ENCODE results near the gene SLC22A23.

The SLC22A23 gene

GRCh38 chr6:3266170-3266569, 190.7 kb downstream of the SLC22A23 start:
- DNase-seq (ENCODE audit: insufficient read length) (no peak), FAIRE-seq (no peak)
- no peak for TF ChIP-seq POLR2A (IDR thresholded peaks at IDR 0.05; ENCODE audit: low read depth, low read length)
- TF ChIP-seq POLR2AphosphoS5 (IDR thresholded peaks at IDR 0.05; ENCODE audit: low read depth, low read length): no peak
- no peak for TF ChIP-seq TAF1 (IDR thresholded peaks at IDR 0.05; ENCODE audit: borderline replicate concordance, low read depth, low read length)

- DNase-seq (ENCODE audit: insufficient read length) (no peak), FAIRE-seq (no peak)
- TF ChIP-seq TAF1 (IDR thresholded peaks at IDR 0.05; ENCODE audit: borderline replicate concordance, low read depth, low read length): no peak
- no peak for TF ChIP-seq POLR2A (IDR thresholded peaks at IDR 0.05; ENCODE audit: low read depth, low read length)
- TF ChIP-seq POLR2AphosphoS5 (IDR thresholded peaks at IDR 0.05; ENCODE audit: low read depth, low read length): 0 out of 2 replicates have a peak, but pooled peaks have one; percentile 22
Observed at GRCh38 chr6:3265671-3266070, 191.2 kb downstream of the SLC22A23 start.

GRCh38 chr6:3264356-3264755, 192.5 kb downstream of the SLC22A23 start:
- FAIRE-seq (no peak), DNase-seq (ENCODE audit: insufficient read length) (no peak)
- no peak for TF ChIP-seq POLR2AphosphoS5 (IDR thresholded peaks at IDR 0.05; ENCODE audit: low read depth, low read length)
- no peak for TF ChIP-seq TAF1 (IDR thresholded peaks at IDR 0.05; ENCODE audit: borderline replicate concordance, low read depth, low read length)
- TF ChIP-seq POLR2A (IDR thresholded peaks at IDR 0.05; ENCODE audit: low read depth, low read length): no peak

- DNase-seq (ENCODE audit: insufficient read length): no peak
- FAIRE-seq: no peak
- TF ChIP-seq POLR2A (IDR thresholded peaks at IDR 0.05; ENCODE audit: low read depth, low read length) (no peak), TAF1 (IDR thresholded peaks at IDR 0.05; ENCODE audit: borderline replicate concordance, low read depth, low read length) (no peak), POLR2AphosphoS5 (IDR thresholded peaks at IDR 0.05; ENCODE audit: low read depth, low read length) (no peak)
Observed at GRCh38 chr6:3263096-3263495, 193.8 kb downstream of the SLC22A23 start.

GRCh38 chr6:3261921-3262320, 194.9 kb downstream of the SLC22A23 start:
- FAIRE-seq: no peak
- no peak for TF ChIP-seq TAF1 (IDR thresholded peaks at IDR 0.05; ENCODE audit: borderline replicate concordance, low read depth, low read length)
- TF ChIP-seq POLR2A (IDR thresholded peaks at IDR 0.05; ENCODE audit: low read depth, low read length): no peak
- no peak for TF ChIP-seq POLR2AphosphoS5 (IDR thresholded peaks at IDR 0.05; ENCODE audit: low read depth, low read length)
- DNase-seq (ENCODE audit: insufficient read length): no peak

- DNase-seq (ENCODE audit: insufficient read length) (no peak), FAIRE-seq (no peak)
- no peak for TF ChIP-seq TAF1 (IDR thresholded peaks at IDR 0.05; ENCODE audit: borderline replicate concordance, low read depth, low read length)
- TF ChIP-seq POLR2AphosphoS5 (IDR thresholded peaks at IDR 0.05; ENCODE audit: low read depth, low read length): no peak
- TF ChIP-seq POLR2A (IDR thresholded peaks at IDR 0.05; ENCODE audit: low read depth, low read length): no peak
Observed at GRCh38 chr6:3261518-3261820, 195.4 kb downstream of the SLC22A23 start.

GRCh38 chr6:3260772-3261517, 195.9 kb downstream of the SLC22A23 start:
- DNase-seq (ENCODE audit: insufficient read length): no peak
- TF ChIP-seq POLR2A (IDR thresholded peaks at IDR 0.05; ENCODE audit: low read depth, low read length) (no peak), TAF1 (IDR thresholded peaks at IDR 0.05; ENCODE audit: borderline replicate concordance, low read depth, low read length) (no peak), POLR2AphosphoS5 (IDR thresholded peaks at IDR 0.05; ENCODE audit: low read depth, low read length) (no peak)
- no peak for FAIRE-seq

GRCh38 chr6:3260296-3260695, 196.6 kb downstream of the SLC22A23 start:
- DNase-seq (ENCODE audit: insufficient read length) (no peak), FAIRE-seq (no peak)
- no peak for TF ChIP-seq TAF1 (IDR thresholded peaks at IDR 0.05; ENCODE audit: borderline replicate concordance, low read depth, low read length)
- no peak for TF ChIP-seq POLR2A (IDR thresholded peaks at IDR 0.05; ENCODE audit: low read depth, low read length)
- no peak for TF ChIP-seq POLR2AphosphoS5 (IDR thresholded peaks at IDR 0.05; ENCODE audit: low read depth, low read length)

- FAIRE-seq: peak; percentile 79
- DNase-seq (ENCODE audit: insufficient read length): peak; percentile 42
- TF ChIP-seq POLR2AphosphoS5 (IDR thresholded peaks at IDR 0.05; ENCODE audit: low read depth, low read length) (no peak), TAF1 (IDR thresholded peaks at IDR 0.05; ENCODE audit: borderline replicate concordance, low read depth, low read length) (no peak), POLR2A (IDR thresholded peaks at IDR 0.05; ENCODE audit: low read depth, low read length) (no peak)
Observed at GRCh38 chr6:3259491-3259958, 197.3 kb downstream of the SLC22A23 start.

GRCh38 chr6:3258720-3259490, 197.9 kb downstream of the SLC22A23 start, which contains the start of gene PSMG4:
TSS of gene PSMG4 (plus strand) at chr6:3258947. CDS start at chr6:3259023, 76 bp downstream.
- peak; percentile 94 for DNase-seq (ENCODE audit: insufficient read length)
- TF ChIP-seq POLR2A (IDR thresholded peaks at IDR 0.05; ENCODE audit: low read depth, low read length) (peak; percentile 74), POLR2AphosphoS5 (IDR thresholded peaks at IDR 0.05; ENCODE audit: low read depth, low read length) (peak; percentile 69), TAF1 (IDR thresholded peaks at IDR 0.05; ENCODE audit: borderline replicate concordance, low read depth, low read length) (peak; percentile 29; the same call in 1 of the 2 replicates)
- FAIRE-seq: peak; percentile 98

GRCh38 chr6:3258201-3258600, 198.6 kb downstream of the SLC22A23 start:
- no peak for FAIRE-seq
- TF ChIP-seq POLR2A (IDR thresholded peaks at IDR 0.05; ENCODE audit: low read depth, low read length) (no peak), POLR2AphosphoS5 (IDR thresholded peaks at IDR 0.05; ENCODE audit: low read depth, low read length) (no peak), TAF1 (IDR thresholded peaks at IDR 0.05; ENCODE audit: borderline replicate concordance, low read depth, low read length) (no peak)
- no peak for DNase-seq (ENCODE audit: insufficient read length)

Measured in GM12892 (cell line).